Loucy (cell line): ENCODE results near the gene NOX4.

ENCODE experiments used
- H2AFZ ChIP-seq: fragments of 200-600 bp; sonication (generic); 2 replicates; pipeline ENCODE4 v1.6.0; 2016; ENCODE audit warnings: antibody characterized with exemption, mild to moderate bottlenecking, low read length, moderate library complexity
- H3F3A ChIP-seq: fragments of 200-600 bp; 2 replicates; pipeline ENCODE4 v1.6.0; 2016; ENCODE audit warnings: antibody characterized with exemption, low read depth, mild to moderate bottlenecking
- H3K27me3 ChIP-seq: fragments of 200-600 bp; sonication (generic); 2 replicates; pipeline ENCODE4 v1.6.1; 2014; ENCODE audit warnings: low read length, mild to moderate bottlenecking; ENCODE audit not compliant: insufficient read depth, poor library complexity, severe bottlenecking
- H3K36me3 ChIP-seq: fragments of 200-600 bp; sonication (generic); 2 replicates; pipeline ENCODE4 v1.6.1; 2016; ENCODE audit warnings: low read length; ENCODE audit not compliant: insufficient read depth
- H3K4me1 ChIP-seq: fragments of 200-600 bp; sonication (generic); 2 replicates; pipeline ENCODE4 v1.5.1; 2014; ENCODE audit warnings: low read length, mild to moderate bottlenecking; ENCODE audit not compliant: insufficient read depth, poor library complexity, severe bottlenecking
- H3K4me2 ChIP-seq: fragments of 200-600 bp; sonication (generic); 2 replicates; pipeline ENCODE4 v1.6.0; 2014; ENCODE audit warnings: antibody characterized with exemption, low read length, low read depth, mild to moderate bottlenecking; ENCODE audit not compliant: poor library complexity, severe bottlenecking
- H3K4me3 ChIP-seq: fragments of 200-600 bp; sonication (generic); 2 replicates; pipeline ENCODE4 v1.5.1; 2014; ENCODE audit warnings: low read length, mild to moderate bottlenecking, mixed read lengths; ENCODE audit not compliant: poor library complexity, severe bottlenecking
- H3K79me2 ChIP-seq: fragments of 200-600 bp; sonication (generic); 2 replicates; pipeline ENCODE4 v1.6.1; 2014; ENCODE audit warnings: low read length; ENCODE audit not compliant: insufficient read depth
- H3K9ac ChIP-seq: fragments of 200-600 bp; sonication (generic); 2 replicates; pipeline ENCODE4 v1.6.0; 2014; ENCODE audit warnings: mild to moderate bottlenecking, low read depth, low read length, moderate library complexity; ENCODE audit not compliant: poor library complexity, severe bottlenecking
- H3K9me2 ChIP-seq: fragments of 200-600 bp; sonication (generic); replicated peaks from 2 replicates; pipeline ENCODE4 v1.6.1; 2016; ENCODE audit warnings: low read depth, low read length, mixed read lengths
- H3K9me3 ChIP-seq: fragments of 200-600 bp; sonication (generic); 2 replicates; pipeline ENCODE4 v1.6.1; 2014; ENCODE audit warnings: mild to moderate bottlenecking, antibody characterized with exemption, low read length, low read depth; ENCODE audit not compliant: insufficient read depth
- H4K20me1 ChIP-seq: fragments of 200-600 bp; sonication (generic); 2 replicates; pipeline ENCODE4 v1.6.0; 2014; ENCODE audit warnings: antibody characterized with exemption, low read length, mild to moderate bottlenecking; ENCODE audit not compliant: insufficient read depth, poor library complexity, severe bottlenecking
- EZH2phosphoT487 ChIP-seq: fragments of 200-600 bp; IDR thresholded peaks from 2 replicates; pipeline ENCODE4 v1.6.1; 2018; ENCODE audit warnings: antibody characterized with exemption, mild to moderate bottlenecking, moderate library complexity, borderline replicate concordance
- TF ChIP-seq, protein P1 (sequence below): fragments of 200-600 bp; sonication (generic); conservative IDR thresholded peaks from 2 replicates; pipeline ENCODE4 v1.5.1; 2014; ENCODE audit warnings: mild to moderate bottlenecking, antibody characterized with exemption, low read length

The NOX4 gene

DNA sequence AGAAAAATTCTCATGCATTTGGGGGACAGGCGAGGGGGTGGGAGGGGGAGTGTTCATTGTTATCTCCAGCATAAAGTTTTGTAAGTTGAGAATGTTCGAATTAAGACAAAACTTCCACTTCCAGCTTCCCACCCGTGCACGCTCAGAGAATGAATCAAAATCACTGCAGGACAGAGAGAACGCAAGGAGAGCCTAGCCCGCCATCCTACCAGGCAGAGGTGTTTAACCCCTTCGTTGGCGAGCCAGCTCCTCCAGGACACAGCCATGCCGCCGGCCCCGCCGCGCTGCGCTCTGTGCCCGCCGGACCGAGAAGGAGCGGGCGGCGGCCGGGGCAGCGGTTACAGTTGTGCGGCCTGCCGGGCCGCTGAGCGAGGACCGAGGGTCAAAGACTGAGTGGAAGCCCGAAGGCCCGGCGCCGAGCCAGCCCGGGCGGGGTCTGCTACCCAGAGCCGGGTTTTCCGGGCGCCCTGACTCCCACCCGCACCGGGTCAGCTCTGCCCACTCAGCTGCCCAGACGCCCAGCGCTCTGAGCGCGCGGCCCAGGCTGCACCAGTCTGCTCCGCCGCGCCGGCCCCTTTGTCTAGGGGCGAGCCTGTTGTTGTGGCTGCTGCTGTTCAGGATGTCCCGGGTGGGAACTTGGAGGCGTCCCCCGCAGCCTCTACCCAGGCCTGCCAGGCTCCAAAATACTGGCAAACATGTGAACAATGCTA is at the start of gene NOX4:
Gene NOX4 (minus strand): TSS at position 395 of the 710 bp plus-strand sequence. CDS start 129 bp downstream, at position 266.
- no peak within 1 kb of the TSS for H3K4me2 ChIP-seq
- no peak within 1 kb of the TSS for H2AFZ ChIP-seq
- no peaks in the 10 kb centered on the region for H3K4me1 ChIP-seq
- H3K4me3 ChIP-seq = no peak within 1 kb of the TSS
- H3K9me3 ChIP-seq = no peaks in the 10 kb centered on the region
- no peaks in the 10 kb centered on the region for H3K79me2 ChIP-seq
- H3F3A ChIP-seq = no peaks in the 10 kb centered on the region
- TF ChIP-seq EZH2phosphoT487 = no peak
- TF ChIP-seq, protein P1, sequence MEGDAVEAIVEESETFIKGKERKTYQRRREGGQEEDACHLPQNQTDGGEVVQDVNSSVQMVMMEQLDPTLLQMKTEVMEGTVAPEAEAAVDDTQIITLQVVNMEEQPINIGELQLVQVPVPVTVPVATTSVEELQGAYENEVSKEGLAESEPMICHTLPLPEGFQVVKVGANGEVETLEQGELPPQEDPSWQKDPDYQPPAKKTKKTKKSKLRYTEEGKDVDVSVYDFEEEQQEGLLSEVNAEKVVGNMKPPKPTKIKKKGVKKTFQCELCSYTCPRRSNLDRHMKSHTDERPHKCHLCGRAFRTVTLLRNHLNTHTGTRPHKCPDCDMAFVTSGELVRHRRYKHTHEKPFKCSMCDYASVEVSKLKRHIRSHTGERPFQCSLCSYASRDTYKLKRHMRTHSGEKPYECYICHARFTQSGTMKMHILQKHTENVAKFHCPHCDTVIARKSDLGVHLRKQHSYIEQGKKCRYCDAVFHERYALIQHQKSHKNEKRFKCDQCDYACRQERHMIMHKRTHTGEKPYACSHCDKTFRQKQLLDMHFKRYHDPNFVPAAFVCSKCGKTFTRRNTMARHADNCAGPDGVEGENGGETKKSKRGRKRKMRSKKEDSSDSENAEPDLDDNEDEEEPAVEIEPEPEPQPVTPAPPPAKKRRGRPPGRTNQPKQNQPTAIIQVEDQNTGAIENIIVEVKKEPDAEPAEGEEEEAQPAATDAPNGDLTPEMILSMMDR = no peak
- H3K9ac ChIP-seq = no peak within 1 kb of the TSS
- H4K20me1 ChIP-seq = no peaks in the 10 kb centered on the region
- no peaks in the 10 kb centered on the region for H3K27me3 ChIP-seq
- no peaks in the 10 kb centered on the region for H3K9me2 ChIP-seq
- no peaks in the 10 kb centered on the region for H3K36me3 ChIP-seq

DNA sequence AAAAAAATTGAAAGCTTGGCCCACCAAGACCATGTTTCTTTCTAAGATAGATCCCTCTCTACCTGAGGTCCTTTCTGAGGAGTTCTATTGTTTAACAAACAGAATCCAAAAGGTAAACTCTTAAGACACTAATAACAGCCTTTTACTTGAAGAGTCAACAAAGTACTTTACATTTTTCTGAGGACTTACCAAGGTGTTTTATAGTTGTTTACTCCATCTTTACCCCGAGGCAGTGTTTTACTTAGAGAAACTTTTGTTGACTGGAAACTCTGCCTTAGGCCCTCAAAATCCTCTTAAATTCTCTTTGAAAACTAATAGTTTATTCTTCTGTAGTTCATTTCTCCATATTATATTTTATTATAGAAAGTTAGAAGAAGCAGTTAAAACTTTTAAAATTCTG is 49.7 kb upstream of the NOX4 start:
- H3K4me1 ChIP-seq = no peaks in the 10 kb centered on the region
- no peaks in the 10 kb centered on the region for H3K9me3 ChIP-seq
- H3K27me3 ChIP-seq = no peaks in the 10 kb centered on the region
- no peaks in the 10 kb centered on the region for H3K9me2 ChIP-seq
- no peaks in the 10 kb centered on the region for H4K20me1 ChIP-seq
- H2AFZ ChIP-seq = no peak overlapping the region
- H3F3A ChIP-seq = no peaks in the 10 kb centered on the region
- H3K9ac ChIP-seq = no peak overlapping the region
- no peaks in the 10 kb centered on the region for H3K36me3 ChIP-seq
- no peak overlapping the region for H3K4me3 ChIP-seq
- H3K4me2 ChIP-seq = no peak overlapping the region
- H3K79me2 ChIP-seq = no peaks in the 10 kb centered on the region
- no peak for TF ChIP-seq EZH2phosphoT487
- TF ChIP-seq, protein P1 = no peak

DNA sequence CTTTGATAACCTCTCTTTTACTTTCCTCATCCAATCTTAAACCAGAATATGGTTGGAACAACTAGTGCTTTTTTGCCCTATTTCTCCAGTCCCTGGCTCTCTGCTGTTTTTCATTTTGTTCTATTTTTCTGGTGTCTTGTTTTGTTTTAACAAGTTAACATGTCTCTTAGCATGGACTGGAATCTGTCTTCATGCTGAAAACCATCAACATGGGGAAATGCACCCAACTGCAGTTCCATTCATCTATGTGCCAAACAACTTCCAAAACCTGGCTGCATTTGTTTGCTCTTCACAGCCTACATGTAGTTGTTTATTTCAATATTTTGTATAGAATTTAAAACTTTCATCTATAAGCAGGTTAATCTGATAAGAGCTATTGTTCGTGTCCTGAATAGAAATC is 46.8 kb upstream of the NOX4 start:
- no peaks in the 10 kb centered on the region for H3K79me2 ChIP-seq
- H3K27me3 ChIP-seq = no peaks in the 10 kb centered on the region
- H3K4me2 ChIP-seq = no peak overlapping the region
- no peaks in the 10 kb centered on the region for H3K9me3 ChIP-seq
- H3K9me2 ChIP-seq = no peaks in the 10 kb centered on the region
- no peaks in the 10 kb centered on the region for H3F3A ChIP-seq
- TF ChIP-seq EZH2phosphoT487 = no peak
- TF ChIP-seq, protein P1 = no peak
- no peaks in the 10 kb centered on the region for H3K36me3 ChIP-seq
- no peak overlapping the region for H3K9ac ChIP-seq
- no peaks in the 10 kb centered on the region for H3K4me1 ChIP-seq
- H2AFZ ChIP-seq = no peak overlapping the region
- no peak overlapping the region for H3K4me3 ChIP-seq
- no peaks in the 10 kb centered on the region for H4K20me1 ChIP-seq
